ENCODE measurements around the gene SRSF12. TPM values are rescaled to one million over a fixed set of nuclear protein-coding genes. Genes with fewer than 3 reads are reported as not detected.

SRSF12 gene
- total and polyA plus RNA-seq, 2 donors (not counting 1 experiment from before 2014, with no cell fraction given), result not detected

DNA sequence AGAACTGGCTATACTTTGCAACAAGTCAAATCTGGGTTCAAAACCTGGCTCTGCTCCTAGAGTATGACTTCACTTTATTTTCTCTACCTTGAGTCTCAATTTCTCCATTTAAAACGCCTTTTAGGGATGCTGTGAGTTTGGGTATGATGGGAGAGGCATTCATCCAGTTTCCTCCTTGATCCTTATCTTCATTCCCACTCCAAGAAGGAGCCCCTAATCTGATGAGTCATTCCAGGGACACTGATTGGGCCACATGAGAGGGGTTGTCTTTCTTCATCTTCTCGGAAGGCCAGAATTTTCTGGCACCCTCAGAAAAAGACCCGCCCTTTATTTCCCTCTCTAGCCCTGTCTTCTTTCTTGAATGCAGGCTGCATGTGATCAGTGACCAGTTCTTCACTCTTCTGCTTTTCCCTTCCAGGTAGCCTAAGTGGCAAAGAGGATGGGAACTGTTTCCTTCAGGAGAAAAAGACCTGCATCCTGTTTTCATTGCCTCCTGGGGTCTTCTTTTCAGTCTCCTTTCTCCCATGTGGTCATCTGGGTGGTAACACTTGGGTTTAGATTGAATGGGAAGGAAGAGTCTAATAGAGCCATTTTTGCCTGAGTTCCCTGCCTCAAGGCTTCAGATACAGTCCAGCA lies 69.5 kb downstream of the SRSF12 start:
- H3K4me2 ChIP-seq (replicated peaks; ENCODE audit: low read depth, low read length, poor library complexity, severe bottlenecking), result no peak overlapping the region
- intact Hi-C loops (cut with micrococcal nuclease), result no loop called here
- no peak for TF ChIP-seq EZH2 (IDR thresholded peaks at IDR 0.05; ENCODE audit: borderline replicate concordance, insufficient read depth, low read depth, low read length, poor library complexity, severe bottlenecking)
- TF ChIP-seq, protein P1, sequence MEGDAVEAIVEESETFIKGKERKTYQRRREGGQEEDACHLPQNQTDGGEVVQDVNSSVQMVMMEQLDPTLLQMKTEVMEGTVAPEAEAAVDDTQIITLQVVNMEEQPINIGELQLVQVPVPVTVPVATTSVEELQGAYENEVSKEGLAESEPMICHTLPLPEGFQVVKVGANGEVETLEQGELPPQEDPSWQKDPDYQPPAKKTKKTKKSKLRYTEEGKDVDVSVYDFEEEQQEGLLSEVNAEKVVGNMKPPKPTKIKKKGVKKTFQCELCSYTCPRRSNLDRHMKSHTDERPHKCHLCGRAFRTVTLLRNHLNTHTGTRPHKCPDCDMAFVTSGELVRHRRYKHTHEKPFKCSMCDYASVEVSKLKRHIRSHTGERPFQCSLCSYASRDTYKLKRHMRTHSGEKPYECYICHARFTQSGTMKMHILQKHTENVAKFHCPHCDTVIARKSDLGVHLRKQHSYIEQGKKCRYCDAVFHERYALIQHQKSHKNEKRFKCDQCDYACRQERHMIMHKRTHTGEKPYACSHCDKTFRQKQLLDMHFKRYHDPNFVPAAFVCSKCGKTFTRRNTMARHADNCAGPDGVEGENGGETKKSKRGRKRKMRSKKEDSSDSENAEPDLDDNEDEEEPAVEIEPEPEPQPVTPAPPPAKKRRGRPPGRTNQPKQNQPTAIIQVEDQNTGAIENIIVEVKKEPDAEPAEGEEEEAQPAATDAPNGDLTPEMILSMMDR (IDR thresholded peaks at IDR 0.05), result no peak
- CTCF ChIA-PET, result no interaction called here
- no peaks in the 10 kb centered on the region for H3K79me2 ChIP-seq (ENCODE audit: control insufficient read depth, insufficient read depth, low read length)
- Mint-ChIP-seq H3K4me3 (no peak overlapping the region), H3K27me3 (peaks cover 3% of the 10 kb centered on the region), H3K9me3 (ENCODE audit: insufficient read depth) (no peaks in the 10 kb centered on the region), H3K27ac (no peak overlapping the region), H3K4me1 (no peaks in the 10 kb centered on the region)
- DNase-seq, result no peak
- ATAC-seq (ENCODE audit: low read depth), result no peak
- peaks cover 6 to 7% of the 10 kb centered on the region in 2 donors for H3K4me1 ChIP-seq (ENCODE audit: control insufficient read depth in 2 of 2, insufficient read depth in 2 of 2, low read length in 2 of 2)
- no peak overlapping the region for H3K4me3 ChIP-seq (ENCODE audit: control extremely low read depth in 1 of 5, extremely low read depth in 1 of 5, insufficient read depth in 1 of 5, low read depth in 2 of 5, low read length in 4 of 5)
- no peaks in the 10 kb centered on the region for H3K36me3 ChIP-seq (replicated peaks in 1 of 2; ENCODE audit: control extremely low read depth in 1 of 2, control insufficient read depth in 1 of 2, extremely low read depth in 1 of 2, insufficient read depth in 2 of 2, low read length in 1 of 2)
- no peak overlapping the region for H2AFZ ChIP-seq (ENCODE audit: insufficient read depth, low read depth, low read length, poor library complexity, severe bottlenecking)
- POLR2A ChIA-PET, result no interaction called here
- no peaks in the 10 kb centered on the region for H3K27me3 ChIP-seq (replicated peaks in 1 of 4; ENCODE audit: control extremely low read depth in 1 of 4, control insufficient read depth in 3 of 4, insufficient read depth in 4 of 4, low read length in 3 of 4)
- no peaks in the 10 kb centered on the region for H3K9me3 ChIP-seq (ENCODE audit: control extremely low read depth in 1 of 3, control insufficient read depth in 2 of 3, insufficient read depth in 1 of 3, low read length in 2 of 3)
- H3K27ac ChIP-seq (ENCODE audit: low read length in 2 of 2), result no peak overlapping the region
- H3K9ac ChIP-seq (ENCODE audit: low read length), result no peak overlapping the region
- no CpG with 5 or more reads among the region's 3 CpGs for WGBS (ENCODE audit: insufficient coverage)
- no peaks in the 10 kb centered on the region for H4K20me1 ChIP-seq (ENCODE audit: control insufficient read depth, insufficient read depth, low read length, poor library complexity, severe bottlenecking)

DNA sequence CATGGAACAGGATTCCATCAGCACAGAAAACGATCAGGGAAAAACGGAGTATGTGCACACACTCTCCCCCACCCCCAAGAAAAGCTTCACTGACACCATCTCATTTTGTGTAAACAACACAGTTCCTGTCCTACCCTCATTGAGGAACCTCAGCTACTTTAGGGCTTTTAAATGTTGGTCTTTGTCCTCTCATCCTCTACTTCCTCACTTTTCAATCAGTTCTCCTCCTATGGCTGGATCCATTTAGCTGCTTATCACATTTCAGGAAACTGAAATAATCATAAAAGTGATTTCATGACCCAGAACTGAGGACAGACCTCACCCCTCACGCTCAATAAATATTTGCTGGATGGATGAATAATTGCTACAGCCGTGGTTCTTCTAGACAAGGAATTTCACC lies 70.4 kb downstream of the SRSF12 start:
- H2AFZ ChIP-seq (ENCODE audit: insufficient read depth, low read depth, low read length, poor library complexity, severe bottlenecking), result no peak overlapping the region
- Mint-ChIP-seq H3K27ac (no peak overlapping the region), H3K4me3 (no peak overlapping the region), H3K27me3 (peaks cover 3% of the 10 kb centered on the region), H3K4me1 (peaks cover 5% of the 10 kb centered on the region), H3K9me3 (ENCODE audit: insufficient read depth) (no peaks in the 10 kb centered on the region)
- no peaks in the 10 kb centered on the region for H3K27me3 ChIP-seq (replicated peaks in 1 of 4; ENCODE audit: control extremely low read depth in 1 of 4, control insufficient read depth in 3 of 4, insufficient read depth in 4 of 4, low read length in 3 of 4)
- CTCF ChIA-PET, result no interaction called here
- no peak overlapping the region for H3K4me2 ChIP-seq (replicated peaks; ENCODE audit: low read depth, low read length, poor library complexity, severe bottlenecking)
- H3K9ac ChIP-seq (ENCODE audit: low read length), result no peak overlapping the region
- H3K9me3 ChIP-seq (ENCODE audit: control extremely low read depth in 1 of 3, control insufficient read depth in 2 of 3, insufficient read depth in 1 of 3, low read length in 2 of 3), result no peaks in the 10 kb centered on the region
- no peaks in the 10 kb centered on the region for H3K79me2 ChIP-seq (ENCODE audit: control insufficient read depth, insufficient read depth, low read length)
- H3K4me3 ChIP-seq (ENCODE audit: control extremely low read depth in 1 of 5, extremely low read depth in 1 of 5, insufficient read depth in 1 of 5, low read depth in 2 of 5, low read length in 4 of 5), result no peak overlapping the region
- DNase-seq (no peak), ATAC-seq (ENCODE audit: low read depth) (no peak)
- TF ChIP-seq, protein P1 (IDR thresholded peaks at IDR 0.05), result no peak
- TF ChIP-seq EZH2 (IDR thresholded peaks at IDR 0.05; ENCODE audit: borderline replicate concordance, insufficient read depth, low read depth, low read length, poor library complexity, severe bottlenecking), result no peak
- H3K36me3 ChIP-seq (replicated peaks in 1 of 2; ENCODE audit: control extremely low read depth in 1 of 2, control insufficient read depth in 1 of 2, extremely low read depth in 1 of 2, insufficient read depth in 2 of 2, low read length in 1 of 2), result no peaks in the 10 kb centered on the region
- 92% methylated on average over 2 of the region's 4 CpGs for WGBS (ENCODE audit: insufficient coverage)
- intact Hi-C loops (cut with micrococcal nuclease), result no loop called here
- H3K27ac ChIP-seq (ENCODE audit: low read length in 2 of 2), result no peak overlapping the region
- POLR2A ChIA-PET, result no interaction called here
- H3K4me1 ChIP-seq (ENCODE audit: control insufficient read depth in 2 of 2, insufficient read depth in 2 of 2, low read length in 2 of 2), result peaks cover 7 to 8% of the 10 kb centered on the region in 2 donors
- no peaks in the 10 kb centered on the region for H4K20me1 ChIP-seq (ENCODE audit: control insufficient read depth, insufficient read depth, low read length, poor library complexity, severe bottlenecking)

Small RNA genes within 50 kb of the gene (small RNA-seq; reads per million reads assigned to genes)
- gene RN7SL336P (ENCODE audit: insufficient read length, low read depth, low replicate concordance), result not detected
- 0.76 reads per million for gene RNU2-61P (ENCODE audit: insufficient read length, low read depth, low replicate concordance)

Other genes starting within 250 kb of the SRSF12 start
- 29.1 and 34.0 TPM in 2 replicates for gene RNGTT, start 154.5 kb downstream of the SRSF12 start, total RNA-seq
- 10.8 and 16.9 TPM in 2 replicates for gene RNGTT, start 154.5 kb downstream of the SRSF12 start, polyA plus RNA-seq
- 460 and 486 TPM in 2 replicates for gene PNRC1, start 37.3 kb downstream of the SRSF12 start, total RNA-seq
- gene PNRC1, start 37.3 kb downstream of the SRSF12 start, polyA plus RNA-seq, result 158 and 184 TPM in 2 replicates
- gene PM20D2, start 28.0 kb upstream of the SRSF12 start, total RNA-seq, result 15.3 and 16.4 TPM in 2 replicates
- 7.4 and 10.4 TPM in 2 replicates for gene PM20D2, start 28.0 kb upstream of the SRSF12 start, polyA plus RNA-seq
- not detected in 2 replicates for gene GABRR1, start 99.3 kb upstream of the SRSF12 start, total RNA-seq
- not detected in 2 replicates for gene GABRR1, start 99.3 kb upstream of the SRSF12 start, polyA plus RNA-seq
- 0.59 and 1.6 TPM in 2 replicates for gene GABRR2, start 197.2 kb upstream of the SRSF12 start, total RNA-seq
- 4.7 and 7.8 TPM in 2 replicates for gene GABRR2, start 197.2 kb upstream of the SRSF12 start, polyA plus RNA-seq
- gene UBE2J1, start 234.7 kb upstream of the SRSF12 start, total RNA-seq, result 28.0 and 31.1 TPM in 2 replicates
- gene UBE2J1, start 234.7 kb upstream of the SRSF12 start, polyA plus RNA-seq, result 55.6 and 65.4 TPM in 2 replicates